B cell (primary cell): ENCODE data around the gene SEL1L2. TPM values are rescaled to one million over a fixed set of nuclear protein-coding genes. Genes with fewer than 3 reads are reported as not detected.

ENCODE experiments used
- ATAC-seq: fragments of 200-7000 bp; cut with Tn5 transposase; one replicate; pipeline ENCODE4 v1.10.0; 2021; ENCODE audit warnings: low read depth, mild to moderate bottlenecking, moderate number of reproducible peaks, moderate library complexity
- CTCF ChIA-PET: fragments of 350-600 bp; sonication (Branson Sonifier 250); formaldehyde crosslinking; loops from one replicate; lab custom pipeline; 2021; ENCODE audit warnings: antibody characterized with exemption, inconsistent platforms; lab: Charles Lee
- POLR2A ChIA-PET: fragments of 350-600 bp; sonication (Branson Sonifier 250); formaldehyde crosslinking; loops from one replicate; lab custom pipeline; 2021; ENCODE audit warnings: antibody characterized with exemption; lab: Charles Lee
- DNase-seq: peaks from one replicate; pipeline ENCODE4 v3.0.0; 2013
- H2AFZ ChIP-seq: 2 replicates; pipeline ENCODE4 v1.6.1; 2012; ENCODE audit warnings: mild to moderate bottlenecking, low read depth, low read length; ENCODE audit not compliant: insufficient read depth, poor library complexity, severe bottlenecking
- H3K27ac ChIP-seq, 2 donors: 1 replicate in 1 of 2; 2 replicates in 1 of 2; pipeline ENCODE4 v1.5.1; 2012 to 2013; ENCODE audit warnings: low read length in 2 of 2, mild to moderate bottlenecking in 2 of 2, moderate library complexity in 1 of 2
- H3K27me3 ChIP-seq, 4 experiments: fragments of 200-600 bp in 1 of 4; sonication (generic) in 1 of 4; replicated peaks in 1 of 4; 1 replicate in 2 of 4; 2 replicates in 2 of 4; pipeline versions ENCODE4 v1.6.1 to v1.7.0; 2013 to 2016; ENCODE audit warnings: low read length in 3 of 4, mild to moderate bottlenecking in 2 of 4, mixed read lengths in 1 of 4, moderate library complexity in 1 of 4; ENCODE audit not compliant: insufficient read depth in 4 of 4, control insufficient read depth in 3 of 4; ENCODE audit errors: control extremely low read depth in 1 of 4
- H3K36me3 ChIP-seq, 2 experiments: replicated peaks in 1 of 2; 1 replicate in 1 of 2; 2 replicates in 1 of 2; pipeline versions ENCODE4 v1.6.1 to v1.7.1; 2013; ENCODE audit warnings: low read length in 1 of 2; ENCODE audit not compliant: insufficient read depth in 2 of 2, control insufficient read depth in 1 of 2; ENCODE audit errors: control extremely low read depth in 1 of 2, extremely low read depth in 1 of 2
- H3K4me1 ChIP-seq, 2 donors: fragments of 200-600 bp in 1 of 2; sonication (generic) in 1 of 2; 1 replicate in 1 of 2; 2 replicates in 1 of 2; pipeline versions ENCODE4 v1.5.1 to v1.6.1; 2013 to 2017; ENCODE audit warnings: low read length in 2 of 2; ENCODE audit not compliant: control insufficient read depth in 2 of 2, insufficient read depth in 2 of 2
- H3K4me2 ChIP-seq: replicated peaks from 2 replicates; pipeline ENCODE3; 2012; ENCODE audit warnings: mild to moderate bottlenecking, low read depth, low read length; ENCODE audit not compliant: poor library complexity, severe bottlenecking
- H3K4me3 ChIP-seq, 5 experiments: fragments of 200-600 bp in 1 of 5; sonication (generic) in 1 of 5; 1 replicate in 3 of 5; 2 replicates in 2 of 5; pipeline versions ENCODE4 v1.5.1 to v1.7.0; 2011 to 2016; ENCODE audit warnings: low read length in 4 of 5, mild to moderate bottlenecking in 4 of 5, low read depth in 2 of 5, control low read depth in 1 of 5, moderate library complexity in 1 of 5; ENCODE audit not compliant: insufficient read depth in 1 of 5; ENCODE audit errors: control extremely low read depth in 1 of 5, extremely low read depth in 1 of 5
- H3K79me2 ChIP-seq: fragments of 200-600 bp; sonication (generic); one replicate; pipeline ENCODE4 v1.6.0; 2016; ENCODE audit warnings: low read length; ENCODE audit not compliant: control insufficient read depth, insufficient read depth
- H3K9ac ChIP-seq: fragments of 200-600 bp; sonication (generic); 2 replicates; pipeline ENCODE4 v1.6.1; 2017; ENCODE audit warnings: mild to moderate bottlenecking, low read length, moderate library complexity
- H3K9me3 ChIP-seq, 3 donors: one replicate each; pipeline versions ENCODE4 v1.6.1 to v1.7.1; 2013; ENCODE audit warnings: low read length in 2 of 3; ENCODE audit not compliant: control insufficient read depth in 2 of 3, insufficient read depth in 1 of 3; ENCODE audit errors: control extremely low read depth in 1 of 3
- H4K20me1 ChIP-seq: 2 replicates; pipeline ENCODE4 v1.6.0; 2012; ENCODE audit warnings: mild to moderate bottlenecking, low read length; ENCODE audit not compliant: insufficient read depth, control insufficient read depth, poor library complexity, severe bottlenecking
- H3K27ac Mint-ChIP-seq: one replicate; pipeline ENCODE4 v1.8.0; 2021; ENCODE audit warnings: mixed read lengths
- H3K27me3 Mint-ChIP-seq: one replicate; pipeline ENCODE4 v1.8.0; 2021; ENCODE audit warnings: mixed read lengths
- H3K4me1 Mint-ChIP-seq: one replicate; pipeline ENCODE4 v1.8.0; 2021; ENCODE audit warnings: mixed read lengths
- H3K4me3 Mint-ChIP-seq: one replicate; pipeline ENCODE4 v1.8.0; 2021; ENCODE audit warnings: mixed read lengths
- H3K9me3 Mint-ChIP-seq: one replicate; pipeline ENCODE4 v1.8.0; 2022; ENCODE audit warnings: mixed read lengths; ENCODE audit not compliant: insufficient read depth
- CTCF ChIP-seq: fragments of 200-600 bp; IDR thresholded peaks from one replicate; pipeline ENCODE4 v1.8.0; 2022; ENCODE audit warnings: antibody characterized with exemption, mild to moderate bottlenecking
- EZH2 ChIP-seq: IDR thresholded peaks from 2 replicates; pipeline ENCODE4 v1.6.1; 2012; ENCODE audit warnings: borderline replicate concordance, low read depth, mild to moderate bottlenecking, moderate library complexity, low read length; ENCODE audit not compliant: insufficient read depth, poor library complexity, severe bottlenecking
- WGBS: methylation state at CpG from one replicate; pipeline ENCODE4 v1.1.5; 2013; ENCODE audit warnings: missing lambda C conversion rate; ENCODE audit not compliant: insufficient coverage; 5-methylcytosine and 5-hydroxymethylcytosine counted together
- intact Hi-C: fragments of 100-400 bp; cut with micrococcal nuclease; formaldehyde crosslinking; loops from one replicate; pipeline ENCODE4 v1.10.0; 2022
- polyA plus RNA-seq: library from polyadenylated mRNA; depleted of rRNA; stranded (reverse); fragments of >200 nt; gene quantifications from 2 replicates; pipeline ENCODE4 v1.2.3, GENCODE V29; 2012
- total RNA-seq, 2 donors: library from RNA; stranded (reverse); fragments of 120-200 nt in 1 of 2; gene quantifications; 1 replicate in 1 of 2; 2 replicates in 1 of 2; pipeline versions ENCODE4 v1.2.3 to v1.2.4, GENCODE V29; 2013 to 2022

SEL1L2 gene
- total and polyA plus RNA-seq, 2 donors (not counting 1 experiment from before 2014, with no cell fraction given), result not detected

GRCh38 chr20:14012671-14013070 is 22.3 kb upstream of the SEL1L2 start:
- no peaks in the 10 kb centered on the region for H3K36me3 ChIP-seq
- POLR2A ChIA-PET, result no interaction called here
- H3K4me1 Mint-ChIP-seq, result no peaks in the 10 kb centered on the region
- H3K9me3 ChIP-seq, result peaks cover 0 to 11% (median 0%) of the 10 kb centered on the region in 3 donors
- TF ChIP-seq EZH2 (no peak), CTCF (no peak)
- no peak overlapping the region for H3K4me3 ChIP-seq
- intact Hi-C loops, result no loop called here
- no peak overlapping the region for H3K9ac ChIP-seq
- no peak overlapping the region for H3K4me2 ChIP-seq
- H3K27ac ChIP-seq, result no peak overlapping the region
- no peak overlapping the region for H3K27ac Mint-ChIP-seq
- H3K27me3 ChIP-seq, result no peaks in the 10 kb centered on the region
- no peak for DNase-seq
- no peak for ATAC-seq
- H3K9me3 Mint-ChIP-seq, result peaks cover 1% of the 10 kb centered on the region
- 100% methylated on average over 1 of the region's 3 CpGs for WGBS
- no peak overlapping the region for H3K4me3 Mint-ChIP-seq
- H3K79me2 ChIP-seq, result no peaks in the 10 kb centered on the region
- H4K20me1 ChIP-seq, result no peaks in the 10 kb centered on the region
- H2AFZ ChIP-seq, result no peak overlapping the region
- CTCF ChIA-PET, result no interaction called here
- no peaks in the 10 kb centered on the region for H3K4me1 ChIP-seq
- no peaks in the 10 kb centered on the region for H3K27me3 Mint-ChIP-seq

GRCh38 chr20:14009208-14009607 is 18.8 kb upstream of the SEL1L2 start:
- no peak for TF ChIP-seq EZH2
- TF ChIP-seq CTCF, result no peak
- ChIA-PET CTCF (no interaction called here), POLR2A (no interaction called here)
- Mint-ChIP-seq H3K27ac (no peak overlapping the region), H3K27me3 (no peaks in the 10 kb centered on the region), H3K9me3 (peaks cover 1% of the 10 kb centered on the region), H3K4me3 (no peak overlapping the region), H3K4me1 (no peaks in the 10 kb centered on the region)
- Histone ChIP-seq H3K4me2 (no peak overlapping the region), H3K4me1 (no peaks in the 10 kb centered on the region), H3K36me3 (no peaks in the 10 kb centered on the region), H3K4me3 (no peak overlapping the region), H4K20me1 (no peaks in the 10 kb centered on the region), H3K79me2 (no peaks in the 10 kb centered on the region), H3K27me3 (no peaks in the 10 kb centered on the region), H3K27ac (no peak overlapping the region), H2AFZ (no peak overlapping the region), H3K9ac (no peak overlapping the region), H3K9me3 (peaks cover 0 to 11% (median 0%) of the 10 kb centered on the region in 3 donors)
- no peak for ATAC-seq
- no CpG with 5 or more reads among the region's 2 CpGs for WGBS
- intact Hi-C loops, result no loop called here
- no peak for DNase-seq
